Ovary (tissue), 9 donors: Measurements from ENCODE around the gene DPP9. TPM values are rescaled to one million over a fixed set of nuclear protein-coding genes. Genes with fewer than 3 reads are reported as not detected.

Experiments used
- DNase-seq, 5 donors: peaks; one replicate each; pipeline ENCODE4 v3.0.0-alpha.2; 2019 to 2020
- H3K27ac ChIP-seq, 2 donors: fragments of 200-600 bp; one replicate each; pipeline versions ENCODE4 v1.5.1 to v1.8.0; 2019 to 2022
- H3K27me3 ChIP-seq: fragments of 200-600 bp; one replicate; pipeline ENCODE4 v1.8.0; 2022
- H3K36me3 ChIP-seq: fragments of 200-600 bp; sonication (generic); one replicate; pipeline ENCODE4 v1.5.1; 2019
- H3K4me1 ChIP-seq: one replicate; pipeline ENCODE4 v1.8.1; 2013; ENCODE audit warnings: mild to moderate bottlenecking, moderate library complexity; ENCODE audit not compliant: insufficient read depth
- H3K4me3 ChIP-seq: fragments of 200-600 bp; sonication (generic); one replicate; pipeline ENCODE4 v1.5.1; 2017
- H3K9me3 ChIP-seq, 2 donors: fragments of 200-600 bp in 1 of 2; sonication (generic) in 1 of 2; one replicate each; pipeline versions ENCODE4 v1.5.1 to v1.8.1; 2013 to 2019; ENCODE audit warnings: mild to moderate bottlenecking in 1 of 2, moderate library complexity in 1 of 2
- EP300 ChIP-seq: sonication (generic); formaldehyde crosslinking; IDR thresholded peaks from one replicate; pipeline ENCODE4 v1.6.1; 2017; ENCODE audit warnings: antibody characterized with exemption
- POLR2A ChIP-seq: fragments of 450-650 bp; IDR thresholded peaks from one replicate; pipeline ENCODE4 v1.6.1; 2017; ENCODE audit warnings: antibody characterized with exemption, mild to moderate bottlenecking, moderate library complexity
- WGBS, 3 donors: extraction: QIAGEN DNeasy Blood & Tissue Kit in 1 of 3; methylation state at CpG; one replicate each; pipeline versions ENCODE4 v1.1.5 to v1.1.7; 2013 to 2017; 5-methylcytosine and 5-hydroxymethylcytosine counted together
- intact Hi-C, 4 donors: fragments of 100-400 bp; cut with DNase I; formaldehyde crosslinking; loops; one replicate each; pipeline versions ENCODE4 v1.11.0 to v1.15.1; 2022 to 2023
- polyA plus RNA-seq, 2 donors: library from polyadenylated mRNA; stranded (reverse); fragments of 200-250 nt in 1 of 2; fragments of 350-450 nt in 1 of 2; fragmentation: Illumina TruSeq in 1 of 2; extraction: RNeasy Lipid Tissue Mini Kit (QIAGEN cat#74804) in 1 of 2; gene quantifications; one replicate each; pipeline ENCODE4 v1.2.3, GENCODE V29; 2013 to 2014
- total RNA-seq, 7 donors: library from RNA; depleted of rRNA in 2 of 7; stranded (reverse); fragments of >200 nt in 2 of 7; fragmentation: NEBNext Ultra II Directional in 3 of 7; extraction: Animal tissue kit (Norgen Biotek cat#: 25700) in 3 of 7; gene quantifications; one replicate each; pipeline versions ENCODE4 v1.1.0 to v1.2.4, GENCODE V29; 2016 to 2023
- TF ChIP-seq, protein P1 (sequence below), 3 donors: fragments of 450-650 bp in 2 of 3; fragments of 200-600 bp in 1 of 3; IDR thresholded peaks; one replicate each; pipeline versions ENCODE4 v1.5.1 to v1.8.0; 2016 to 2022; ENCODE audit warnings: antibody characterized with exemption in 3 of 3, mild to moderate bottlenecking in 1 of 3
- donor health status: DM: no; HTN: no; CAD: no; lungs with moderate emphysema.
- donor health status: DM: no; HTN: no; CAD: no.
- donor health status: Bipolar disorder and iron deficiency.
- donor health status: DM: yes; HTN: yes; CAD: no.
- donor health status: DM: no; HTN: no; CAD: no.
- donor health status: DM: yes; HTN: yes; CAD: no.

The DPP9 gene
- total and polyA plus RNA-seq, 9 donors: 14.4 to 69.5 (median 40.1) TPM

DNA sequence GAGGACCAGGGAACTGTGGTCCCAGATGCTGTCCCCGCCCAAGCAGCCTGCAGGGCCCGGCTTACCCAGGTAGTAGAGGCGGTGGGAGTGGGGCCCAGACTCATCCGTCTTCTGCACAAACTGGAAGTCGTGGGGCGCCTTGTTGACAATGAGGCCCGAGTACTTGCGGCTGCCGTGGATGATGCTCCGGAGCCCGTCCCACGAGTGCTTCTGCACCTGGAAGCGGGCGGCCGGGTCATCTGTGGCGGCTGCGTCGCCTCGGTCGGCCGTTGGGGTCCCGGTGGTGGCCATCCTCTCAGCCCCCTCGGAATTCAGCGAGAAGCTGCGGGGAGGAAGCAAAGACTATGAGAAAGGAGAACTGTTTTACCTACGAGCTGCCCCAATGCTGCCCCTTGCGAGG, 9.6 kb downstream of the DPP9 start:
- intact Hi-C loops: no loop called here
- H3K4me3 ChIP-seq: no peak overlapping the region
- WGBS, 3 donors: 93 to 95% (median 93%) methylated on average over 27 of the region's 27 CpGs
- TF ChIP-seq, protein P1, sequence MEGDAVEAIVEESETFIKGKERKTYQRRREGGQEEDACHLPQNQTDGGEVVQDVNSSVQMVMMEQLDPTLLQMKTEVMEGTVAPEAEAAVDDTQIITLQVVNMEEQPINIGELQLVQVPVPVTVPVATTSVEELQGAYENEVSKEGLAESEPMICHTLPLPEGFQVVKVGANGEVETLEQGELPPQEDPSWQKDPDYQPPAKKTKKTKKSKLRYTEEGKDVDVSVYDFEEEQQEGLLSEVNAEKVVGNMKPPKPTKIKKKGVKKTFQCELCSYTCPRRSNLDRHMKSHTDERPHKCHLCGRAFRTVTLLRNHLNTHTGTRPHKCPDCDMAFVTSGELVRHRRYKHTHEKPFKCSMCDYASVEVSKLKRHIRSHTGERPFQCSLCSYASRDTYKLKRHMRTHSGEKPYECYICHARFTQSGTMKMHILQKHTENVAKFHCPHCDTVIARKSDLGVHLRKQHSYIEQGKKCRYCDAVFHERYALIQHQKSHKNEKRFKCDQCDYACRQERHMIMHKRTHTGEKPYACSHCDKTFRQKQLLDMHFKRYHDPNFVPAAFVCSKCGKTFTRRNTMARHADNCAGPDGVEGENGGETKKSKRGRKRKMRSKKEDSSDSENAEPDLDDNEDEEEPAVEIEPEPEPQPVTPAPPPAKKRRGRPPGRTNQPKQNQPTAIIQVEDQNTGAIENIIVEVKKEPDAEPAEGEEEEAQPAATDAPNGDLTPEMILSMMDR (IDR thresholded peaks at IDR 0.05): no peak
- no peak for TF ChIP-seq EP300
- TF ChIP-seq POLR2A: no peak
- H3K36me3 ChIP-seq: no peaks in the 10 kb centered on the region
- no peak for DNase-seq
- H3K9me3 ChIP-seq: no peaks in the 10 kb centered on the region
- H3K27me3 ChIP-seq: no peaks in the 10 kb centered on the region
- peaks cover 3% of the 10 kb centered on the region for H3K4me1 ChIP-seq
- no peak overlapping the region for H3K27ac ChIP-seq

DNA sequence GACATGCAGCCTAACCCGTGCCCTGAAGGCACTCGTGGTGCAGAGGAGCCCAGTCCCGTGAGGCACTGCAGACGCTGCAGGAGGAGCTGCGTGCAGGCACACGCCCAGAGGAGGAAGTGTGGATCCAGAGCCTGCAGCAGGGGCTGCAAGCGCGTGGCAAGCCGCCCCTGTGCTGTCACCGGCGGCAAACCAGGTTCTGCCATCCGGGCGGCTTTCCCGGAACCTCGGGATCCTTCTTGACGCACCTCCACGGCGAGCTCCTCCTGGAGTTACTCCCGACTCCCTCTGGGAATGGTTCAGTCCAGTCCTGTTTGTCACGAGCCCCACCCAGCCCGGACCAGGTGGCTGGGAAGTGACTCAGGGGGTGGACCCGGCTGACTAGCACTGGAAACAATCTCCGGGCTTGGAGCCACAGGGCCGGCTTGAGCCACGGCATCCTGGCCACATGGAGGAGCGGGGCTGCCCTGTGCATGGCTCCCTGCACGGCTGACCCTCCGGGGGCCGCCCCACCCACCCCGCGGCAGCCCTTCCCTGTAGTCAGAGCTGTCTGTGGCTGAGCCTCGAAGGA, 10.2 kb downstream of the DPP9 start:
- DNase-seq: peak in 2 of 5 donors; percentile 31 to 60
- Histone ChIP-seq H3K27me3 (no peaks in the 10 kb centered on the region), H3K4me1 (peaks cover 3% of the 10 kb centered on the region), H3K36me3 (no peaks in the 10 kb centered on the region), H3K27ac (no peak overlapping the region), H3K9me3 (no peaks in the 10 kb centered on the region), H3K4me3 (no peak overlapping the region)
- intact Hi-C loops: no loop called here
- TF ChIP-seq, protein P1 (IDR thresholded peaks at IDR 0.05): no peak
- TF ChIP-seq POLR2A (no peak), EP300 (no peak)
- 68 to 76% (median 70%) methylated on average over 31 to 32 of the region's 32 CpGs for WGBS, 3 donors

DNA sequence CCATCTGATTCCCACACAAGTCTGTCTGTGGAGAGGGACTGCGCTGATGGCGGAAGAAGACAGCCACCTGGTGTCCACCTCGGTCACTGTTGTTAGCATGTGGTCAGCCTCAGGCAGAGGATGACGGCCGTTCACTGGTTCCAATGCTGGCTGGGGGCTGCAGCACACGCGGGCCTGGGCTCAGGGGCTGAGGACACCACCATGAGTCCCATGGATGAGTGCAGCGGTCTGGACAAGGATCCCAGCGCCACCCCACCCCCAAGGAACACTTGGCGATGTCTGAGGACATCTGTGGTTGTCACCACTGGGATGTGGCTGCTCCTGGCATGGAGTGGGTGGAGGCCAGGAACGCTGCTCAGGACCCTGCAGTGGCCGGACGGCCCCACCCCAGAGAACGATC, 10.9 kb downstream of the DPP9 start:
- Histone ChIP-seq H3K36me3 (no peaks in the 10 kb centered on the region), H3K27ac (no peak overlapping the region), H3K4me1 (peaks cover 6% of the 10 kb centered on the region), H3K4me3 (no peak overlapping the region), H3K9me3 (no peaks in the 10 kb centered on the region), H3K27me3 (no peaks in the 10 kb centered on the region)
- intact Hi-C loops: no loop called here
- WGBS, 3 donors: 86 to 95% (median 90%) methylated on average over 14 of the region's 14 CpGs
- TF ChIP-seq, protein P1 (IDR thresholded peaks at IDR 0.05): no peak
- TF ChIP-seq POLR2A (no peak), EP300 (no peak)
- DNase-seq: no peak

DNA sequence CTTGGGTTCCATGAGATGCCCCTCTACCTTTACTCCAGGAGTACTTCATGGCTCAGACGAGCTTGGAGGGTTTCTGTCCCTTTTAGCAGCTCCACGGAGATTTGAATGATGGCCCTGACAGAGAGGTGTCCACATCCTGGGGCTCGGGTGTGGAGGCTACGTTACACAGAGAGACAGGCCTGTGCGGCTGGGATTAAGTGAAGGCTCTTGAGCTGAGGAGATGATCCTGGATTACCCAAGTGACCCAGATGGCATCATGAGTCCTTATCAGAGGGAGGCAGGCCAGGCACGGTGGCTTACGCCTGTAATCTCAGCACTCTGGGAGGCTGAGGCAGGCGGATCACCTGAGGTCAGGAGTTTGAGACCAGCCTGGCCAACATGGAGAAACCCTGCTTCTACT, 12.4 kb downstream of the DPP9 start:
- Histone ChIP-seq H3K27ac (no peak overlapping the region), H3K27me3 (no peaks in the 10 kb centered on the region), H3K4me1 (peaks cover 8% of the 10 kb centered on the region), H3K36me3 (no peaks in the 10 kb centered on the region), H3K4me3 (no peak overlapping the region), H3K9me3 (no peaks in the 10 kb centered on the region)
- intact Hi-C loops: no loop called here
- DNase-seq: no peak
- TF ChIP-seq POLR2A (no peak), EP300 (no peak)
- TF ChIP-seq, protein P1 (IDR thresholded peaks at IDR 0.05): no peak
- 90 to 93% (median 92%) methylated on average over 8 of the region's 8 CpGs for WGBS, 3 donors
